Measurements from ENCODE around the gene IL1RAPL1. TPM values are rescaled to one million over a fixed set of nuclear protein-coding genes. Genes with fewer than 3 reads are reported as not detected.

The IL1RAPL1 gene
- total RNA-seq, 3 donors from 2014 or later, result 0.16 to 0.44 TPM; not detected in 1

DNA sequence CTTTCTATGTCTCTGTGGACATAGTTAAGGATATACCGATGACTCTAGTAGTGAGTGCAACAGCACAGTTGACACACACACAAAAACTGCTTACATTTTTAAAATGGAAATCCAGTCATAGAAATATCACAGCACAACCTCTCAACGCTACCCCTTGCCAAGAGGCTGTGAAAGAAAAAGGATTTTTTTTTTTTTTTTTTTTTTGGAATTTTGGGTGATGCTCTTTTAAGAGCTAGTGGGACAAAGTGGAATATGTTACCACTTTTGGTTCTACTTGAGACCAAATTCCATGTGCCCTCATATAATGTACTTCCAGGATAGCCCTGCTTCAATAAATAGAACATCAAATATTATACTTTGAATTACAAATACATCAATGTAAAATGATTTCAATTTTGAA is 1247.1 kb downstream of the IL1RAPL1 start:
- intact Hi-C loops (cut with DNase I; ENCODE audit: low total_unique reads), result no loop called here
- TF ChIP-seq POLR2A (IDR thresholded peaks at IDR 0.05), result no peak
- TF ChIP-seq, protein P1, sequence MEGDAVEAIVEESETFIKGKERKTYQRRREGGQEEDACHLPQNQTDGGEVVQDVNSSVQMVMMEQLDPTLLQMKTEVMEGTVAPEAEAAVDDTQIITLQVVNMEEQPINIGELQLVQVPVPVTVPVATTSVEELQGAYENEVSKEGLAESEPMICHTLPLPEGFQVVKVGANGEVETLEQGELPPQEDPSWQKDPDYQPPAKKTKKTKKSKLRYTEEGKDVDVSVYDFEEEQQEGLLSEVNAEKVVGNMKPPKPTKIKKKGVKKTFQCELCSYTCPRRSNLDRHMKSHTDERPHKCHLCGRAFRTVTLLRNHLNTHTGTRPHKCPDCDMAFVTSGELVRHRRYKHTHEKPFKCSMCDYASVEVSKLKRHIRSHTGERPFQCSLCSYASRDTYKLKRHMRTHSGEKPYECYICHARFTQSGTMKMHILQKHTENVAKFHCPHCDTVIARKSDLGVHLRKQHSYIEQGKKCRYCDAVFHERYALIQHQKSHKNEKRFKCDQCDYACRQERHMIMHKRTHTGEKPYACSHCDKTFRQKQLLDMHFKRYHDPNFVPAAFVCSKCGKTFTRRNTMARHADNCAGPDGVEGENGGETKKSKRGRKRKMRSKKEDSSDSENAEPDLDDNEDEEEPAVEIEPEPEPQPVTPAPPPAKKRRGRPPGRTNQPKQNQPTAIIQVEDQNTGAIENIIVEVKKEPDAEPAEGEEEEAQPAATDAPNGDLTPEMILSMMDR (IDR thresholded peaks at IDR 0.05), result no peak
- TF ChIP-seq POLR2AphosphoS5 (IDR thresholded peaks at IDR 0.05), result no peak
- H3K9me3 ChIP-seq, result peaks cover 6% of the 10 kb centered on the region in 2 donors
- H3K4me3 ChIP-seq, result no peak overlapping the region
- H3K36me3 ChIP-seq, result no peaks in the 10 kb centered on the region
- peaks cover 0 to 12% of the 10 kb centered on the region in 2 donors for H3K27me3 ChIP-seq
- no peaks in the 10 kb centered on the region for H3K4me1 ChIP-seq
- H3K27ac ChIP-seq, result no peak overlapping the region
- DNase-seq (ENCODE audit: low spot score in 2 of 2), result no peak

- TF ChIP-seq, protein P1 (IDR thresholded peaks at IDR 0.05), result no peak
- TF ChIP-seq POLR2AphosphoS5 (IDR thresholded peaks at IDR 0.05) (no peak), POLR2A (IDR thresholded peaks at IDR 0.05) (no peak)
- Histone ChIP-seq H3K27me3 (peaks cover 0 to 12% of the 10 kb centered on the region in 2 donors), H3K4me3 (no peak overlapping the region), H3K4me1 (no peaks in the 10 kb centered on the region), H3K9me3 (peaks cover 6% of the 10 kb centered on the region in 2 donors), H3K36me3 (no peaks in the 10 kb centered on the region), H3K27ac (no peak overlapping the region)
- intact Hi-C loops (cut with DNase I; ENCODE audit: low total_unique reads), result no loop called here
- no peak for DNase-seq (ENCODE audit: low spot score in 2 of 2)
Measured at GRCh38 chrX:29834764-29835163, 1247.5 kb downstream of the IL1RAPL1 start.

- peaks cover 6% of the 10 kb centered on the region in 2 donors for H3K9me3 ChIP-seq
- no peaks in the 10 kb centered on the region for H3K27me3 ChIP-seq
- H3K4me3 ChIP-seq, result no peak overlapping the region
- no peaks in the 10 kb centered on the region for H3K36me3 ChIP-seq
- intact Hi-C loops (cut with DNase I; ENCODE audit: low total_unique reads), result no loop called here
- H3K27ac ChIP-seq, result no peak overlapping the region
- DNase-seq (ENCODE audit: low spot score in 2 of 2), result no peak
- TF ChIP-seq POLR2AphosphoS5 (IDR thresholded peaks at IDR 0.05), result no peak
- TF ChIP-seq POLR2A (IDR thresholded peaks at IDR 0.05), result no peak
- TF ChIP-seq, protein P1 (IDR thresholded peaks at IDR 0.05), result no peak
- no peaks in the 10 kb centered on the region for H3K4me1 ChIP-seq
Measured at GRCh38 chrX:29841750-29842149, 1254.5 kb downstream of the IL1RAPL1 start.

DNA sequence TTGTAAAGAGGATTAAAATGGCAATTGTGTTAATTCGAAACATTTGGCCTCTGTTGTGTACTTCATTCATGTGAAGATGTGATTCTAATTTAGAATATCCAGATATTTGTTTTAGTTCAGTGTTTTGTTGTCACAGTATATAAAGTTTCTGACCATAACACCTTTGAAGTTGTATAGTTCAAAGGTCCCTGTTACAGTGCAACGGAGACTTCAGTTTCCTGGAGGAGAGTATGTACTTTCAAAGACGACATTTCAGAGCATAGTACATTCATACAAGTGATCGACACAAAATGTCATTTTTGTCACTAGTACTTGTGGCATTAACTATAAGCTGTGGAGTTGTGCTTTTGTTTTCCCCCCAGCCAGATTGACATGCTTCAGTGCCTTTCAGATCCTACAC is 1255.3 kb downstream of the IL1RAPL1 start:
- TF ChIP-seq POLR2AphosphoS5 (IDR thresholded peaks at IDR 0.05), result no peak
- no peak for TF ChIP-seq POLR2A (IDR thresholded peaks at IDR 0.05)
- TF ChIP-seq, protein P1 (IDR thresholded peaks at IDR 0.05), result no peak
- no peaks in the 10 kb centered on the region for H3K27me3 ChIP-seq
- no peak overlapping the region for H3K27ac ChIP-seq
- H3K4me1 ChIP-seq, result no peaks in the 10 kb centered on the region
- no peaks in the 10 kb centered on the region for H3K36me3 ChIP-seq
- DNase-seq (ENCODE audit: low spot score in 2 of 2), result no peak
- H3K4me3 ChIP-seq, result no peak overlapping the region
- H3K9me3 ChIP-seq, result peaks cover 6% of the 10 kb centered on the region in 2 donors
- intact Hi-C loops (cut with DNase I; ENCODE audit: low total_unique reads), result no loop called here

GRCh38 chrX:29851857-29852605 is 1264.8 kb downstream of the IL1RAPL1 start:
- no peaks in the 10 kb centered on the region for H3K9me3 ChIP-seq
- H3K4me3 ChIP-seq, result no peak overlapping the region
- intact Hi-C loops (cut with DNase I; ENCODE audit: low total_unique reads), result loop anchor here (10.0 kb wide), 1 partner anchor 347 kb away; no protein-coding TSS in a partner anchor
- no peaks in the 10 kb centered on the region for H3K36me3 ChIP-seq
- TF ChIP-seq POLR2AphosphoS5 (IDR thresholded peaks at IDR 0.05) (no peak), POLR2A (IDR thresholded peaks at IDR 0.05) (no peak)
- TF ChIP-seq, protein P1 (IDR thresholded peaks at IDR 0.05), result no peak
- H3K27ac ChIP-seq, result no peak overlapping the region
- no peak for DNase-seq (ENCODE audit: low spot score in 2 of 2)
- no peaks in the 10 kb centered on the region for H3K4me1 ChIP-seq
- H3K27me3 ChIP-seq, result peaks cover 0 to 8% of the 10 kb centered on the region in 2 donors

Data from breast epithelium (tissue), 4 donors.